Measurements from ENCODE around the gene RHOA.

Gene RHOA

GRCh38 chr3:49313896-49314688 lies 97.7 kb downstream of the RHOA start:
- DNase-seq, result no peak

GRCh38 chr3:49311283-49311682 lies 100.5 kb downstream of the RHOA start:
- DNase-seq, result no peak

GRCh38 chr3:49310677-49311076 lies 101.1 kb downstream of the RHOA start:
- DNase-seq, result no peak

Data from activated CD4-positive, CD25-positive, alpha-beta regulatory T cell treated with anti-CD3 and anti-CD28 coated beads, Interleukin-2, amount 50 U/mL, for 72 hours (primary cell).